OCI-LY1 (cell line): ENCODE data around the gene DHRSX.
A peak's percentile ranks its signal among the peaks of the same experiment; 100 is the strongest.

Experiments
- H2AFZ ChIP-seq: fragments of 200-600 bp; sonication (generic), shearing (Covaris generic); 2 replicates; pipeline ENCODE4 v1.6.0; 2014; ENCODE audit warnings: antibody characterized with exemption, mild to moderate bottlenecking, low read length
- H3F3A ChIP-seq: fragments of 200-600 bp; sonication (generic), shearing (Covaris generic); 2 replicates; pipeline ENCODE4 v1.6.0; 2014; ENCODE audit warnings: mild to moderate bottlenecking, antibody characterized with exemption, low read length, moderate library complexity; ENCODE audit not compliant: insufficient read depth
- H3K27ac ChIP-seq: fragments of 200-600 bp; sonication (generic); 2 replicates; pipeline ENCODE4 v1.5.1; 2014; ENCODE audit warnings: low read length, mixed run types, mild to moderate bottlenecking, low read depth; ENCODE audit not compliant: poor library complexity, severe bottlenecking
- H3K27me3 ChIP-seq: fragments of 200-600 bp; sonication (generic); 2 replicates; pipeline ENCODE4 v1.6.0; 2014; ENCODE audit warnings: antibody characterized with exemption, mild to moderate bottlenecking, low read length, moderate library complexity; ENCODE audit not compliant: insufficient read depth
- H3K36me3 ChIP-seq: fragments of 200-600 bp; sonication (generic); 2 replicates; pipeline ENCODE4 v1.6.1; 2014; ENCODE audit warnings: mild to moderate bottlenecking, antibody characterized with exemption, low read length, moderate library complexity, mixed read lengths; ENCODE audit not compliant: insufficient read depth
- H3K4me1 ChIP-seq: fragments of 200-600 bp; sonication (generic); 2 replicates; pipeline ENCODE4 v1.5.1; 2014; ENCODE audit warnings: mild to moderate bottlenecking, low read length, moderate library complexity; ENCODE audit not compliant: insufficient read depth, severe bottlenecking
- H3K4me2 ChIP-seq: fragments of 200-600 bp; sonication (generic), shearing (Covaris generic); 2 replicates; pipeline ENCODE4 v1.6.1; 2014; ENCODE audit warnings: low read length
- H3K4me3 ChIP-seq: fragments of 200-600 bp; sonication (generic); 2 replicates; pipeline ENCODE4 v1.5.1; 2014; ENCODE audit warnings: low read length, low read depth, mild to moderate bottlenecking, mixed read lengths; ENCODE audit not compliant: poor library complexity, severe bottlenecking
- H3K79me2 ChIP-seq: fragments of 200-600 bp; shearing (Covaris generic); 2 replicates; pipeline ENCODE4 v1.6.1; 2016; ENCODE audit warnings: mixed run types, low read length, mixed read lengths; ENCODE audit not compliant: insufficient read depth
- H3K9ac ChIP-seq: fragments of 200-600 bp; sonication (generic), shearing (Covaris generic); 2 replicates; pipeline ENCODE4 v1.6.1; 2014; ENCODE audit warnings: mild to moderate bottlenecking, low read length, mixed read lengths
- H3K9me2 ChIP-seq: fragments of 200-600 bp; sonication (generic), shearing (Covaris generic); 2 replicates; pipeline ENCODE4 v1.6.1; 2014; ENCODE audit warnings: low read depth, mild to moderate bottlenecking, low read length, mixed read lengths
- H3K9me3 ChIP-seq: fragments of 200-600 bp; shearing (Covaris generic); 2 replicates; pipeline ENCODE4 v1.6.1; 2014; ENCODE audit warnings: low read length, mixed read lengths
- H4K20me1 ChIP-seq: fragments of 200-600 bp; sonication (generic), shearing (Covaris generic); 2 replicates; pipeline ENCODE4 v1.6.0; 2016; ENCODE audit warnings: mild to moderate bottlenecking, low read length; ENCODE audit not compliant: insufficient read depth
- EZH2 ChIP-seq: fragments of 200-600 bp; sonication (generic), shearing (Covaris generic); IDR thresholded peaks from 2 replicates; pipeline ENCODE4 v1.8.0; 2017; ENCODE audit warnings: borderline replicate concordance, mixed run types, mild to moderate bottlenecking, antibody characterized with exemption, low read length, moderate library complexity, mixed read lengths
- TF ChIP-seq, protein P1 (sequence below): fragments of 200-600 bp; sonication (generic), shearing (Covaris generic); IDR thresholded peaks from 2 replicates; pipeline ENCODE4 v1.5.1; 2017; ENCODE audit warnings: mild to moderate bottlenecking, antibody characterized with exemption, low read length, moderate library complexity, mixed read lengths

The DHRSX gene

DNA sequence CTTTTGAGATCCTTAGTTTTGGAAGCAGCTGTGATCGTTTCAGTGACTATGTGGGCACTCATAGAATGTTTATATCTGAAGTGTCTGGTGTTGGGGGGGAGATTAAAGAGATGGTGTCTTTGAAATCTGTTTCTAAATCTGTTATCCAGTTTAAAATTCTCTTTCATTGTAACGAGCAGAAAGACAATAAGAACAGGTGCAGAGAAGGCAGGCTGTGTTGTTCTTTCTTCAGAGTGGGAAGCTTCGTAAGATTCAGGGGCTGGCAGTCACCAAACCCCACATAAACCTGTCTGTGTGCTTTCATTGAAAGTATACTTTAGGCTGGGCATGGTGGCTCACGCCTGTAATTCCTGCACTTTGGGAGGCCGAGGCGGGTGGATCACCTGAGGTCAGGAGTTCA, 16.3 kb upstream of the DHRSX start:
- Histone ChIP-seq H3K4me1 (peaks cover 79% of the 10 kb centered on the region), H3K9ac (peak overlapping the region; percentile 59; the same call in 1 of the 2 replicates), H4K20me1 (no peaks in the 10 kb centered on the region), H3K9me2 (no peaks in the 10 kb centered on the region), H3K27me3 (no peaks in the 10 kb centered on the region), H3F3A (peaks cover 15% of the 10 kb centered on the region), H3K4me3 (peak overlapping the region; percentile 34), H3K36me3 (no peaks in the 10 kb centered on the region), H3K9me3 (no peaks in the 10 kb centered on the region), H3K79me2 (no peaks in the 10 kb centered on the region), H2AFZ (no peak overlapping the region), H3K4me2 (peak overlapping the region; percentile 64), H3K27ac (peak overlapping the region; percentile 100)
- TF ChIP-seq, protein P1, sequence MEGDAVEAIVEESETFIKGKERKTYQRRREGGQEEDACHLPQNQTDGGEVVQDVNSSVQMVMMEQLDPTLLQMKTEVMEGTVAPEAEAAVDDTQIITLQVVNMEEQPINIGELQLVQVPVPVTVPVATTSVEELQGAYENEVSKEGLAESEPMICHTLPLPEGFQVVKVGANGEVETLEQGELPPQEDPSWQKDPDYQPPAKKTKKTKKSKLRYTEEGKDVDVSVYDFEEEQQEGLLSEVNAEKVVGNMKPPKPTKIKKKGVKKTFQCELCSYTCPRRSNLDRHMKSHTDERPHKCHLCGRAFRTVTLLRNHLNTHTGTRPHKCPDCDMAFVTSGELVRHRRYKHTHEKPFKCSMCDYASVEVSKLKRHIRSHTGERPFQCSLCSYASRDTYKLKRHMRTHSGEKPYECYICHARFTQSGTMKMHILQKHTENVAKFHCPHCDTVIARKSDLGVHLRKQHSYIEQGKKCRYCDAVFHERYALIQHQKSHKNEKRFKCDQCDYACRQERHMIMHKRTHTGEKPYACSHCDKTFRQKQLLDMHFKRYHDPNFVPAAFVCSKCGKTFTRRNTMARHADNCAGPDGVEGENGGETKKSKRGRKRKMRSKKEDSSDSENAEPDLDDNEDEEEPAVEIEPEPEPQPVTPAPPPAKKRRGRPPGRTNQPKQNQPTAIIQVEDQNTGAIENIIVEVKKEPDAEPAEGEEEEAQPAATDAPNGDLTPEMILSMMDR = no peak
- TF ChIP-seq EZH2 = no peak

DNA sequence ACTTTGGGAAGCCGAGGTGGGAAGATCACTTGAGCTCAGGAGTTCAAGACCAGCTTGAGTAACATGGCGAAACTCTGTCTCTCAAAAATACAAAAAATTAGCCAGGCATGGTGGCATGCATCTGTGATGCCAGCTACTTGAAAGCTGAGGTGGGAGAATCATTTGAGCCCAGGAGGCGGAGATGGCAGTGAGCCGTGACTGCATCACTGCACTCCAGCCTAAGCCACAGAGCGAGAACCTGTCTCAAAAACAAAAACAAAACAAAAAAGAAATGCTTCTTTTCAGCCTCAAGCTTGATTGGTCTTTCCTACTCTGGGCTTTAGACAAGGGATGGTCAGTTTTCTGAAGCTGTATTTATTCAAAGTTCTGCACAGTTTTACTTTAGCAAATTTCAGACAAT, 15.8 kb upstream of the DHRSX start:
- no peak for TF ChIP-seq EZH2
- TF ChIP-seq, protein P1 = no peak
- Histone ChIP-seq H3K27ac (peak overlapping the region; percentile 100), H3K9me2 (no peaks in the 10 kb centered on the region), H2AFZ (no peak overlapping the region), H4K20me1 (no peaks in the 10 kb centered on the region), H3K9me3 (no peaks in the 10 kb centered on the region), H3K36me3 (no peaks in the 10 kb centered on the region), H3K4me1 (peaks cover 77% of the 10 kb centered on the region), H3K4me3 (peak overlapping the region; percentile 34), H3K9ac (peak overlapping the region; percentile 59; the same call in 1 of the 2 replicates), H3K27me3 (no peaks in the 10 kb centered on the region), H3K79me2 (no peaks in the 10 kb centered on the region), H3K4me2 (peak overlapping the region; percentile 64), H3F3A (peaks cover 14% of the 10 kb centered on the region)

DNA sequence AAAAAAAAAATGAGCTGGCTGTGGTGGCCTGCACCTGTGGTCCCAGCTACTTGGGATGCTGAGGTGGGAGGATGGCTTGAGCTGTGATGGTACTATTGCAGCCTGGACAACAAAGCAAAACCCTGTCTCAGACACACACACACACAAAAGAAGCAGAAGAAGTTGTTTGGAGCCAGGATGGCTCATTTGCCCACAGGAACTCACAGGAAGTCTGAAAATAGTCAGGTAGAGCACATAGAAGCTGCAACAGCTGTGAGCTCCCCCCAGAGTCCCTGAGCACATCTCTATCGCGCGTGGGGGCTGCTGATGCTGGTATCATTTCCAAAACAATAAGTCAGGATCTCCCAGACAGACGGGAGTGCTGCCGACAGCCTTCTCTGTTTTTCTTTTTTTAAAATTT, 13.4 kb upstream of the DHRSX start:
- Histone ChIP-seq H3K27ac (peak overlapping the region; percentile 100), H3K4me3 (peak overlapping the region; percentile 36), H3K79me2 (no peaks in the 10 kb centered on the region), H2AFZ (no peak overlapping the region), H3K9ac (peak overlapping the region; percentile 68), H3K4me2 (peak overlapping the region; percentile 71), H4K20me1 (no peaks in the 10 kb centered on the region), H3K27me3 (no peaks in the 10 kb centered on the region), H3K4me1 (peaks cover 72% of the 10 kb centered on the region), H3K36me3 (no peaks in the 10 kb centered on the region), H3F3A (peaks cover 9% of the 10 kb centered on the region), H3K9me2 (no peaks in the 10 kb centered on the region), H3K9me3 (no peaks in the 10 kb centered on the region)
- no peak for TF ChIP-seq EZH2
- TF ChIP-seq, protein P1 = no peak
